Activated CD4-positive, CD25-positive, alpha-beta regulatory T cell treated with anti-CD3 and anti-CD28 coated beads, Interleukin-2, amount 50 U/mL, for 24 hours (primary cell): ENCODE data around the gene DENND1A.

ENCODE experiments used
- ATAC-seq, 2 donors: fragments of 150-1000 bp; cut with Tn5 transposase; one replicate each; pipeline ENCODE4 v1.10.0; 2021; ENCODE audit warnings: mild to moderate bottlenecking in 1 of 2, moderate library complexity in 1 of 2

DENND1A gene

GRCh38 chr9:123376218-123377071 is 553.5 kb downstream of the DENND1A start:
- ATAC-seq: no peak

- ATAC-seq: no peak
Observed at GRCh38 chr9:123375469-123376132, 554.3 kb downstream of the DENND1A start.

- no peak for ATAC-seq
Observed at GRCh38 chr9:123373946-123374345, 556.0 kb downstream of the DENND1A start.

- ATAC-seq: no peak
Observed at GRCh38 chr9:123373447-123373923, 556.4 kb downstream of the DENND1A start.

GRCh38 chr9:123372766-123373446 is 557.0 kb downstream of the DENND1A start:
- ATAC-seq: no peak

- no peak for ATAC-seq
Observed at GRCh38 chr9:123371805-123372590, 557.9 kb downstream of the DENND1A start.

GRCh38 chr9:123371228-123371584 is 558.7 kb downstream of the DENND1A start:
- no peak for ATAC-seq

GRCh38 chr9:123370526-123371227 is 559.2 kb downstream of the DENND1A start:
- no peak for ATAC-seq

GRCh38 chr9:123370108-123370507 is 559.8 kb downstream of the DENND1A start:
- no peak for ATAC-seq

- no peak for ATAC-seq
Observed at GRCh38 chr9:123369296-123369695, 560.6 kb downstream of the DENND1A start.

- no peak for ATAC-seq
Observed at GRCh38 chr9:123368536-123369153, 561.3 kb downstream of the DENND1A start.

- no peak for ATAC-seq
Observed at GRCh38 chr9:123368023-123368422, 561.9 kb downstream of the DENND1A start.

- no peak for ATAC-seq
Observed at GRCh38 chr9:123365881-123366528, 563.9 kb downstream of the DENND1A start.

GRCh38 chr9:123365287-123365880 is 564.5 kb downstream of the DENND1A start:
- no peak for ATAC-seq

GRCh38 chr9:123364241-123364824 is 565.6 kb downstream of the DENND1A start:
- ATAC-seq: no peak

GRCh38 chr9:123362856-123363255 is 567.1 kb downstream of the DENND1A start:
- ATAC-seq: no peak

- ATAC-seq: no peak
Observed at GRCh38 chr9:123361731-123362510, 568.0 kb downstream of the DENND1A start.

GRCh38 chr9:123361086-123361730 is 568.7 kb downstream of the DENND1A start:
- ATAC-seq: no peak
